ENCODE data around the gene HOXC9. TPM values are rescaled to one million over a fixed set of nuclear protein-coding genes. Genes with fewer than 3 reads are reported as not detected.

The HOXC9 gene
- total RNA-seq, 1 donor = not detected

- Histone ChIP-seq H3K4me1 (ENCODE audit: insufficient read depth, low read length) (peaks cover 22% of the 10 kb centered on the region), H3K4me3 (ENCODE audit: low read length) (no peak overlapping the region), H3K27me3 (ENCODE audit: insufficient read depth, low read length) (peaks cover 97% of the 10 kb centered on the region), H3K9me3 (ENCODE audit: low read depth, low read length) (no peaks in the 10 kb centered on the region)
Observed at GRCh38 chr12:53969588-53970259, 30.2 kb upstream of the HOXC9 start.

GRCh38 chr12:53970451-53970850 is 29.5 kb upstream of the HOXC9 start:
- no peaks in the 10 kb centered on the region for H3K9me3 ChIP-seq (ENCODE audit: low read depth, low read length)
- peaks cover 96% of the 10 kb centered on the region for H3K27me3 ChIP-seq (ENCODE audit: insufficient read depth, low read length)
- H3K4me1 ChIP-seq (ENCODE audit: insufficient read depth, low read length) = peaks cover 29% of the 10 kb centered on the region
- H3K4me3 ChIP-seq (ENCODE audit: low read length) = no peak overlapping the region

GRCh38 chr12:53971129-53971528 is 28.8 kb upstream of the HOXC9 start:
- peaks cover 25% of the 10 kb centered on the region for H3K4me1 ChIP-seq (ENCODE audit: insufficient read depth, low read length)
- no peak overlapping the region for H3K4me3 ChIP-seq (ENCODE audit: low read length)
- no peaks in the 10 kb centered on the region for H3K9me3 ChIP-seq (ENCODE audit: low read depth, low read length)
- H3K27me3 ChIP-seq (ENCODE audit: insufficient read depth, low read length) = peaks cover 96% of the 10 kb centered on the region

GRCh38 chr12:53971686-53972085 is 28.3 kb upstream of the HOXC9 start:
- no peaks in the 10 kb centered on the region for H3K9me3 ChIP-seq (ENCODE audit: low read depth, low read length)
- peaks cover 21% of the 10 kb centered on the region for H3K4me1 ChIP-seq (ENCODE audit: insufficient read depth, low read length)
- no peak overlapping the region for H3K4me3 ChIP-seq (ENCODE audit: low read length)
- peaks cover 96% of the 10 kb centered on the region for H3K27me3 ChIP-seq (ENCODE audit: insufficient read depth, low read length)

GRCh38 chr12:53972152-53972702 is 27.7 kb upstream of the HOXC9 start:
- H3K27me3 ChIP-seq (ENCODE audit: insufficient read depth, low read length) = peaks cover 96% of the 10 kb centered on the region
- no peaks in the 10 kb centered on the region for H3K9me3 ChIP-seq (ENCODE audit: low read depth, low read length)
- H3K4me3 ChIP-seq (ENCODE audit: low read length) = no peak overlapping the region
- peaks cover 20% of the 10 kb centered on the region for H3K4me1 ChIP-seq (ENCODE audit: insufficient read depth, low read length)

- Histone ChIP-seq H3K27me3 (ENCODE audit: insufficient read depth, low read length) (peaks cover 96% of the 10 kb centered on the region), H3K4me3 (ENCODE audit: low read length) (no peak within 1 kb of the TSS), H3K9me3 (ENCODE audit: low read depth, low read length) (no peaks in the 10 kb centered on the region), H3K4me1 (ENCODE audit: insufficient read depth, low read length) (peaks cover 20% of the 10 kb centered on the region)
Observed at GRCh38 chr12:53972722-53973235, 27.2 kb upstream of the HOXC9 start, which contains the start of gene HOXC11. TSS of gene HOXC11 (plus strand) at chr12:53973126. CDS start at chr12:53973242, 116 bp downstream.

- Histone ChIP-seq H3K9me3 (ENCODE audit: low read depth, low read length) (no peaks in the 10 kb centered on the region), H3K4me3 (ENCODE audit: low read length) (no peak overlapping the region), H3K4me1 (ENCODE audit: insufficient read depth, low read length) (peaks cover 20% of the 10 kb centered on the region), H3K27me3 (ENCODE audit: insufficient read depth, low read length) (peaks cover 95% of the 10 kb centered on the region)
Observed at GRCh38 chr12:53973236-53974042, 26.5 kb upstream of the HOXC9 start.

GRCh38 chr12:53974084-53975063 is 25.6 kb upstream of the HOXC9 start, which contains the start of gene HOTAIR:
TSS of gene HOTAIR (minus strand) at chr12:53974954.
- peaks cover 95% of the 10 kb centered on the region for H3K27me3 ChIP-seq (ENCODE audit: insufficient read depth, low read length)
- H3K4me1 ChIP-seq (ENCODE audit: insufficient read depth, low read length) = peaks cover 20% of the 10 kb centered on the region
- no peak within 1 kb of the TSS for H3K4me3 ChIP-seq (ENCODE audit: low read length)
- H3K9me3 ChIP-seq (ENCODE audit: low read depth, low read length) = no peaks in the 10 kb centered on the region

GRCh38 chr12:53975064-53975471 is 24.9 kb upstream of the HOXC9 start:
- peaks cover 20% of the 10 kb centered on the region for H3K4me1 ChIP-seq (ENCODE audit: insufficient read depth, low read length)
- H3K9me3 ChIP-seq (ENCODE audit: low read depth, low read length) = no peaks in the 10 kb centered on the region
- no peak overlapping the region for H3K4me3 ChIP-seq (ENCODE audit: low read length)
- peaks cover 95% of the 10 kb centered on the region for H3K27me3 ChIP-seq (ENCODE audit: insufficient read depth, low read length)

- H3K27me3 ChIP-seq (ENCODE audit: insufficient read depth, low read length) = peaks cover 95% of the 10 kb centered on the region
- no peaks in the 10 kb centered on the region for H3K9me3 ChIP-seq (ENCODE audit: low read depth, low read length)
- H3K4me3 ChIP-seq (ENCODE audit: low read length) = no peak overlapping the region
- H3K4me1 ChIP-seq (ENCODE audit: insufficient read depth, low read length) = peaks cover 20% of the 10 kb centered on the region
Observed at GRCh38 chr12:53975479-53976152, 24.3 kb upstream of the HOXC9 start.

- peaks cover 95% of the 10 kb centered on the region for H3K27me3 ChIP-seq (ENCODE audit: insufficient read depth, low read length)
- peaks cover 20% of the 10 kb centered on the region for H3K4me1 ChIP-seq (ENCODE audit: insufficient read depth, low read length)
- no peaks in the 10 kb centered on the region for H3K9me3 ChIP-seq (ENCODE audit: low read depth, low read length)
- H3K4me3 ChIP-seq (ENCODE audit: low read length) = no peak overlapping the region
Observed at GRCh38 chr12:53976172-53976822, 23.7 kb upstream of the HOXC9 start.

GRCh38 chr12:53976823-53977595 is 23.0 kb upstream of the HOXC9 start:
- H3K4me1 ChIP-seq (ENCODE audit: insufficient read depth, low read length) = peaks cover 20% of the 10 kb centered on the region
- no peaks in the 10 kb centered on the region for H3K9me3 ChIP-seq (ENCODE audit: low read depth, low read length)
- H3K27me3 ChIP-seq (ENCODE audit: insufficient read depth, low read length) = peaks cover 95% of the 10 kb centered on the region
- H3K4me3 ChIP-seq (ENCODE audit: low read length) = no peak overlapping the region

All from mononuclear cell (primary cell).